Natural killer cell (primary cell): Measurements from ENCODE around the gene ZBTB8A. TPM values are rescaled to one million over a fixed set of nuclear protein-coding genes. Genes with fewer than 3 reads are reported as not detected.
A peak's percentile ranks its signal among the peaks of the same experiment; 100 is the strongest.

Experiments
- ATAC-seq, 3 donors: fragments of 150-1000 bp in 2 of 3; fragments of 200-7000 bp in 1 of 3; cut with Tn5 transposase; 1 replicate in 1 of 3; 2 replicates in 2 of 3; pipeline ENCODE4 v1.10.0; 2021; ENCODE audit warnings: mild to moderate bottlenecking in 2 of 3, moderate library complexity in 2 of 3
- DNase-seq, 2 donors: peaks; one replicate each; pipeline versions ENCODE4 v3.0.0 to v3.0.0-alpha.2; 2013 to 2021; ENCODE audit warnings: mixed read lengths in 1 of 2
- H3K27ac ChIP-seq: one replicate; pipeline ENCODE4 v1.5.1; 2013; ENCODE audit warnings: mild to moderate bottlenecking, low read length
- H3K27me3 ChIP-seq: one replicate; pipeline ENCODE4 v1.6.1; 2013; ENCODE audit warnings: low read length; ENCODE audit not compliant: control insufficient read depth, insufficient read depth
- H3K36me3 ChIP-seq: one replicate; pipeline ENCODE4 v1.6.1; 2013; ENCODE audit warnings: low read length; ENCODE audit not compliant: control insufficient read depth, insufficient read depth
- H3K4me1 ChIP-seq: one replicate; pipeline ENCODE4 v1.6.1; 2013; ENCODE audit warnings: low read length; ENCODE audit not compliant: control insufficient read depth, insufficient read depth
- H3K4me3 ChIP-seq: one replicate; pipeline ENCODE4 v1.5.1; 2013; ENCODE audit warnings: low read length
- H3K9me3 ChIP-seq: one replicate; pipeline ENCODE4 v1.6.1; 2013; ENCODE audit warnings: low read length; ENCODE audit not compliant: control insufficient read depth, insufficient read depth
- H3K27ac Mint-ChIP-seq, 2 donors: one replicate each; pipeline ENCODE4 v1.8.0; 2022; ENCODE audit warnings: mild to moderate bottlenecking in 2 of 2, mixed read lengths in 2 of 2, moderate library complexity in 1 of 2
- H3K27me3 Mint-ChIP-seq, 2 donors: one replicate each; pipeline ENCODE4 v1.8.0; 2022; ENCODE audit warnings: low read depth in 2 of 2, mixed read lengths in 2 of 2
- H3K36me3 Mint-ChIP-seq: one replicate; pipeline ENCODE4 v1.8.0; 2022; ENCODE audit warnings: mixed read lengths
- H3K4me1 Mint-ChIP-seq, 2 donors: one replicate each; pipeline ENCODE4 v1.8.0; 2022; ENCODE audit warnings: mixed read lengths in 2 of 2
- H3K4me3 Mint-ChIP-seq: one replicate; pipeline ENCODE4 v1.8.0; 2022; ENCODE audit warnings: mild to moderate bottlenecking, moderate library complexity, mixed read lengths
- H3K9me3 Mint-ChIP-seq, 2 donors: one replicate each; pipeline ENCODE4 v1.8.0; 2022; ENCODE audit warnings: mixed read lengths in 2 of 2
- CTCF ChIP-seq: fragments of 200-600 bp; IDR thresholded peaks from one replicate; pipeline ENCODE4 v1.8.0; 2022; ENCODE audit warnings: antibody characterized with exemption
- WGBS: methylation state at CpG from one replicate; pipeline ENCODE4 v1.1.7; 2013; ENCODE audit warnings: missing lambda C conversion rate; ENCODE audit not compliant: insufficient coverage; 5-methylcytosine and 5-hydroxymethylcytosine counted together
- intact Hi-C: fragments of 100-400 bp; cut with micrococcal nuclease; formaldehyde crosslinking; loops from one replicate; pipeline ENCODE4 v1.14.2; 2022
- total RNA-seq, 4 donors: library from RNA; stranded (reverse); fragments of 120-200 nt in 1 of 4; gene quantifications; one replicate each; pipeline versions ENCODE4 v1.2.3 to v1.2.4, GENCODE V29; 2013 to 2022

The ZBTB8A gene
- total RNA-seq, 3 donors from 2014 or later (not counting 1 experiment from before 2014, with no cell fraction given): 0.16 to 0.50 (median 0.33) TPM

GRCh38 chr1:32652244-32652962 lies 113.2 kb downstream of the ZBTB8A start:
- Histone ChIP-seq H3K4me3 (no peak overlapping the region), H3K4me1 (peaks cover 36% of the 10 kb centered on the region), H3K9me3 (no peaks in the 10 kb centered on the region), H3K36me3 (peaks cover 44% of the 10 kb centered on the region), H3K27me3 (no peaks in the 10 kb centered on the region), H3K27ac (peak overlapping the region; percentile 98)
- Mint-ChIP-seq H3K27ac (peak overlapping the region; percentile 94 to 100), H3K36me3 (no peaks in the 10 kb centered on the region), H3K4me1 (peaks cover 51 to 56% of the 10 kb centered on the region in 2 donors), H3K4me3 (peak overlapping the region; percentile 99), H3K27me3 (no peaks in the 10 kb centered on the region), H3K9me3 (no peaks in the 10 kb centered on the region)
- TF ChIP-seq CTCF: no peak
- 89% methylated on average over 14 of the region's 16 CpGs for WGBS
- DNase-seq (no peak), ATAC-seq (no peak)
- intact Hi-C loops: loop anchor here (5.0 kb wide), 1 partner anchor 360 kb away; the partner anchor contains the start of gene HDAC1

Other genes with a start within 250 kb of the ZBTB8A start
- 100 to 1,000 TPM; 110 to 133 (median 125) TPM for gene HDAC1, start 247.3 kb upstream of the ZBTB8A start, total RNA-seq
- 10 to 100 TPM; 21.7 to 26.1 (median 21.8) TPM for gene MARCKSL1, start 203.2 kb upstream of the ZBTB8A start, total RNA-seq
- gene FAM229A, start 176.9 kb upstream of the ZBTB8A start, total RNA-seq: 10 to 100 TPM; 18.3 to 23.5 (median 21.0) TPM
- gene TSSK3, start 176.9 kb upstream of the ZBTB8A start, total RNA-seq: 1 to 10 TPM; 1.2 to 3.7 (median 1.4) TPM
- 100 to 1,000 TPM; 150 to 203 (median 174) TPM for gene BSDC1, start 145.0 kb upstream of the ZBTB8A start, total RNA-seq
- gene ZBTB8B, start 74.4 kb upstream of the ZBTB8A start, total RNA-seq: not detected
- 10 to 100 TPM; 46.1 to 62.2 (median 55.6) TPM for gene ZBTB8OS, start 111.1 kb downstream of the ZBTB8A start, total RNA-seq
- gene RBBP4, start 111.8 kb downstream of the ZBTB8A start, total RNA-seq: 100 to 1,000 TPM; 199 to 241 (median 224) TPM
- not detected for gene SYNC, start 163.3 kb downstream of the ZBTB8A start, total RNA-seq